Left renal pelvis (tissue), 4 donors: ENCODE data around the gene PRR3. TPM values are rescaled to one million over a fixed set of nuclear protein-coding genes. Genes with fewer than 3 reads are reported as not detected.

Experiments used
- DNase-seq, 4 donors: peaks; one replicate each; pipeline ENCODE4 v3.0.0-alpha.2; 2013; ENCODE audit warnings: low read depth in 4 of 4, low spot score in 3 of 4
- polyA plus RNA-seq, 4 donors: library from polyadenylated mRNA; unstranded; fragments of 120-200 nt; gene quantifications; one replicate each; pipeline ENCODE4 v1.2.1, GENCODE V29; 2013; ENCODE audit not compliant: insufficient read length in 4 of 4

PRR3 gene
- polyA plus RNA-seq, 4 donors: 30.9 to 36.9 (median 33.2) TPM

DNA sequence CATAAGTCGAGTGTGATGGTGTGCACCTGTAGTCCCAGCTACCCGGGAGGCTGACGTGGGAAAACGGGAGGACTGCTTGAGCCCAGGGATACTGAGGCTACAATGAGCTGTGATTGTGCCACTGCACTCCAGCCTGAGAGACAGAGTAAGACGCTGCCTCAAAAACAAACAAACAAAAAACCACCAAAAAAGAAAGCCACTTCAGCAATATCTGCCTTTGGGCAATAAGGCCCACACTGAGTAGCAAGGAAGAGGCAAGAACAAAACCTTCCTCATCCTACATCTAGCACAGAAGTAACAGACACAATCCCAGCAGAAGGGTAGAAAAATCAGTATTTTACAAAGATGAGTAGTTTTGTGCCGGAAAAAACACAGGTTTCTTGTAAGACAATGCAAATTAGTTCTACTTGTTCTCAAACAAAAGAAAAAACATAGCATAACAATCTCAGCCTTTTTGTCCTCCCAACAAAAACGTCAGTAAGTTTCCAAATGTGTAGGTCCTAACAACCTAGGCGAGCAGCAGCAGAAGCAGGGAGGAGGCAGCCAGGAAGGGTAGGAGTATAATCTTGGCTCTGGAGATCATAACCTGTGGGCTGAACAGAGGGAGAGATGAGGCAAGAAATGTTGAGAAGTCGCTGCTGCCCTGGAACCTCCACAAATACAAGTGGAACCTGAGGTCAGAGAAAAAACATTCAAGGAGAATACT, 54.2 kb downstream of the PRR3 start:
- no peak for DNase-seq

DNA sequence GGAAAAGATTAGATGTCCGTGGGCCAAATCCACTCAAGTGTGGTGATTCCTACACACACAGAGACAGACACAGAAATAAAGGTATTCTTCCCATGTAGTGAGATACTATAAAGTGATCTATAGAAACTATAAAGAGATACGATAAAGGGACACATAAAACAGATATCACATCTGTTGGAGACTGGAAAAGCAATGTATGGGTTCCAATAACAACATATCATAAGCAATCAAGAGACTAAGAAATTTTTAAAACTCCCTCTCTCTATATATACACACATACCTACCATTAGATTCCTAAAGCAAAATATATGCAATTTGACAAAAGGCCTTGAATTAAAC, 54.7 kb downstream of the PRR3 start:
- DNase-seq: no peak

DNA sequence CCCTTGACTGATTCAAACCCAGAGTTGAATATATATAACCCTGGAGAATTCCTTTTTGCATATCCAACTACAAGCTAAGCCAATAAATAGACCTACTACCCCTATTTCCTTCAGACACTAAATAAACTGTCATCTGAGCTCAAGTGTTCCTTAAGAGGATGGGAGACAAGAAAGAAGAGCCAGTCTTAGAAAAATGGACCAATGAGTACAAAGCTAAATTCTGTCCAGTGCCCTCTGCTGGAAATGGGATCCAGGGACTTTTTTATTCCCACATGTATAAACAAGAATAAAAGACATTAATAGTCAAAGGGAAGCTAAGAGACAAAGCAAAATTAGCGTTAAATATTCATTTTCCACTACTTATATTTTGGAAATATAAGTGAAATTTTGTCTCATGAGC, 55.1 kb downstream of the PRR3 start:
- DNase-seq: no peak

DNA sequence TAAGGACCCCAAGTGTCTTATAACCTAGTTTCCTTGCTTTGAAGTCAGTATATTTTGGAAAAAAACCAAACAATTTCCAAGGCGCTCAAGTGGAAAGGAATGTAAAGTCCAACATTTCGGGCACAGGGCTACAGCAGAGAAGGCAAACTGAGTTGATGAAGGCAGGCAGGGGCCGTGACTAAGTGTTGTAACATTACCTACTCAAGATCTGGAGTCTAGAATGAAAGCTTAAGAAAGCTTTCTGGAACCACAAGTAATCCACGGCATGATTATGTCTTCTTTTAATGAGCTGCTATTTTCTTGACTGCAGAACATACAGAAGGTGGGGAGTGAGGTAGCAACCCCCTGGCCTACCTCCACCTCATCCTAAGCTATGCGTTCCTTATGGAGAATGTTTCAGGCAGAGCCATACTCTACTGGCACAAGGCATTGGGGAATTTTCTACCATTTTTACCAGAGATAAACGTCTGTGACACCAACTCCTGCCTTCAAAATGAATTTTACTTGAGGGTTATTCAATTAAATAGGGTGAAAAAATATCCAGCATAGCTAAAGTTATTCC, 55.7 kb downstream of the PRR3 start:
- DNase-seq: no peak

Other genes with a start within 250 kb of the PRR3 start
- gene TRIM39, start 230.4 kb upstream of the PRR3 start, polyA plus RNA-seq: 10 to 100 TPM in 3 of 4 donors, 1 to 10 TPM in 1; 10.0 to 15.1 (median 13.4) TPM
- gene RPP21, start 212.1 kb upstream of the PRR3 start, polyA plus RNA-seq: 10 to 100 TPM; 22.5 to 40.2 (median 28.7) TPM
- 100 to 1,000 TPM; 105 to 113 (median 111) TPM for gene HLA-E, start 67.8 kb upstream of the PRR3 start, polyA plus RNA-seq
- gene GNL1, start 806 bp upstream of the PRR3 start, polyA plus RNA-seq: 100 to 1,000 TPM in 2 of 4 donors, 10 to 100 TPM in 2; 77.6 to 105 (median 93.8) TPM
- 10 to 100 TPM; 55.7 to 74.9 (median 64.6) TPM for gene ABCF1, start 14.1 kb downstream of the PRR3 start, polyA plus RNA-seq
- 10 to 100 TPM; 38.1 to 65.7 (median 57.1) TPM for gene PPP1R10, start 59.9 kb downstream of the PRR3 start, polyA plus RNA-seq
- gene MRPS18B, start 60.5 kb downstream of the PRR3 start, polyA plus RNA-seq: 10 to 100 TPM; 35.3 to 63.8 (median 55.4) TPM
- gene ATAT1, start 69.6 kb downstream of the PRR3 start, polyA plus RNA-seq: 10 to 100 TPM; 33.7 to 66.4 (median 39.8) TPM
- 10 to 100 TPM; 10.5 to 30.0 (median 24.5) TPM for gene C6orf136, start 89.8 kb downstream of the PRR3 start, polyA plus RNA-seq
- 10 to 100 TPM; 28.8 to 51.3 (median 41.2) TPM for gene DHX16, start 115.7 kb downstream of the PRR3 start, polyA plus RNA-seq
- 10 to 100 TPM; 34.3 to 56.4 (median 40.2) TPM for gene PPP1R18, start 129.3 kb downstream of the PRR3 start, polyA plus RNA-seq
- 10 to 100 TPM; 35.6 to 40.7 (median 38.1) TPM for gene NRM, start 133.7 kb downstream of the PRR3 start, polyA plus RNA-seq
- 10 to 100 TPM; 34.7 to 49.0 (median 45.2) TPM for gene MDC1, start 160.0 kb downstream of the PRR3 start, polyA plus RNA-seq
- gene TUBB, start 163.1 kb downstream of the PRR3 start, polyA plus RNA-seq: 1,000 to 10,000 TPM; 1,126 to 1,457 (median 1,265) TPM
- gene FLOT1, start 185.4 kb downstream of the PRR3 start, polyA plus RNA-seq: 100 to 1,000 TPM; 103 to 143 (median 138) TPM
- gene IER3, start 187.3 kb downstream of the PRR3 start, polyA plus RNA-seq: 10 to 100 TPM; 17.5 to 23.5 (median 21.3) TPM